HG02840 (cell line): ENCODE results near the gene ACO1.

Experiments
- ATAC-seq: cut with Tn5 transposase; IDR thresholded peaks from one replicate; pipeline ENCODE4 v1.9.1; 2021; ENCODE audit warnings: mild to moderate bottlenecking, moderate library complexity, moderate number of reproducible peaks; ENCODE audit not compliant: unreplicated experiment, low FRiP score

The ACO1 gene

GRCh38 chr9:32380944-32381343, 3.5 kb upstream of the ACO1 start:
- ATAC-seq, result no peak

- no peak for ATAC-seq
Measured at GRCh38 chr9:32382565-32383320, 1.7 kb upstream of the ACO1 start.

- ATAC-seq, result no peak
Measured at GRCh38 chr9:32384002-32384363, 460 bp upstream of the ACO1 start.

GRCh38 chr9:32385152-32385884, 875 bp downstream of the ACO1 start:
- ATAC-seq, result no peak

GRCh38 chr9:32385885-32386283, 1.4 kb downstream of the ACO1 start:
- ATAC-seq, result no peak

GRCh38 chr9:32387256-32387655, 2.8 kb downstream of the ACO1 start:
- no peak for ATAC-seq

GRCh38 chr9:32389365-32389764, 4.9 kb downstream of the ACO1 start:
- ATAC-seq, result no peak

GRCh38 chr9:32393911-32394310, 9.5 kb downstream of the ACO1 start:
- no peak for ATAC-seq

- ATAC-seq, result no peak
Measured at GRCh38 chr9:32394381-32395049, 10.1 kb downstream of the ACO1 start.

GRCh38 chr9:32395510-32396216, 11.2 kb downstream of the ACO1 start:
- no peak for ATAC-seq

GRCh38 chr9:32398207-32398606, 13.8 kb downstream of the ACO1 start:
- ATAC-seq, result no peak

GRCh38 chr9:32399110-32399815, 14.8 kb downstream of the ACO1 start:
- ATAC-seq, result no peak

GRCh38 chr9:32401488-32401887, 17.0 kb downstream of the ACO1 start:
- ATAC-seq, result no peak

GRCh38 chr9:32403567-32404260, 19.3 kb downstream of the ACO1 start:
- no peak for ATAC-seq

- no peak for ATAC-seq
Measured at GRCh38 chr9:32404402-32404801, 20.0 kb downstream of the ACO1 start.

GRCh38 chr9:32404856-32405255, 20.4 kb downstream of the ACO1 start:
- ATAC-seq, result no peak

- no peak for ATAC-seq
Measured at GRCh38 chr9:32405506-32405905, 21.1 kb downstream of the ACO1 start.

GRCh38 chr9:32406046-32406445, 21.6 kb downstream of the ACO1 start:
- ATAC-seq, result no peak

- no peak for ATAC-seq
Measured at GRCh38 chr9:32411753-32412152, 27.3 kb downstream of the ACO1 start.

- ATAC-seq, result no peak
Measured at GRCh38 chr9:32412440-32412839, 28.0 kb downstream of the ACO1 start.
